HG03280 (cell line): ENCODE measurements around the gene SIM1.

Experiments used
- ATAC-seq: cut with Tn5 transposase; IDR thresholded peaks from one replicate; pipeline ENCODE4 v1.9.1; 2021; ENCODE audit warnings: mild to moderate bottlenecking, moderate library complexity; ENCODE audit not compliant: unreplicated experiment

SIM1 gene

DNA sequence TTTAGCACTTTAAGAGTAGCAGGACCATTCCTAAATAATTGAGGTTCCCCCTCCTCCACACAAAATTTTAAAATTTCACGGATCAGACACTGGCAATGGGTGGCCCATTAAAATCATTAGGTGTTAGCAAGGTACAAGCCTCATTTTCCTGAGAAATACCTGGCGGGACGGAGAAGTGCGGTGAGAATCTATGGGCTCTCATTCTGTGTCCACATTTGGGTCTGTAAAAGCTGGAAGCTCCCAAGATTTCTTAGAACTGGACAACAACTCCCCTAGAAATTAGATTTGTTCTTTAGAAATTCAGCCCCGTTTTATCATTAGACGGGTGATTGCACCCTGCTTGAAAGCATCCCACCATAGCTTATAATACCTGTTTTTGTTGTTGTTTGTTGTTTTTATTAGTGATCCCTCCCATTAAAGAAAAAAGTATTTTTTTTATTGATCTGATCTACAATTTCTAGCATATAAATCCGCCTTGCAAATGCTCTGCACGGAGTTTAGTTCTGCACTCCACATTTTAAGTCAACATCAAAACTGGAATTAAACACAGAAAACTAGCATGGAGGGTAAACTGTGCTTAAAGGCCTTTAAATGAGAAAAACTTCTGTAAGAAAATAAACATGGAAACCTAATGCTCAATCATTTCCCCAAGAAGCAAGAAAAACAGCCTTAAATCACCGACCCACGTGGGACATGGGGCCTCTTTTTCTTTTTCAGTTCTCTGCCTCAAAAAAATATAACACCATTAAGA lies 5.7 kb downstream of the SIM1 start:
- ATAC-seq: no peak

DNA sequence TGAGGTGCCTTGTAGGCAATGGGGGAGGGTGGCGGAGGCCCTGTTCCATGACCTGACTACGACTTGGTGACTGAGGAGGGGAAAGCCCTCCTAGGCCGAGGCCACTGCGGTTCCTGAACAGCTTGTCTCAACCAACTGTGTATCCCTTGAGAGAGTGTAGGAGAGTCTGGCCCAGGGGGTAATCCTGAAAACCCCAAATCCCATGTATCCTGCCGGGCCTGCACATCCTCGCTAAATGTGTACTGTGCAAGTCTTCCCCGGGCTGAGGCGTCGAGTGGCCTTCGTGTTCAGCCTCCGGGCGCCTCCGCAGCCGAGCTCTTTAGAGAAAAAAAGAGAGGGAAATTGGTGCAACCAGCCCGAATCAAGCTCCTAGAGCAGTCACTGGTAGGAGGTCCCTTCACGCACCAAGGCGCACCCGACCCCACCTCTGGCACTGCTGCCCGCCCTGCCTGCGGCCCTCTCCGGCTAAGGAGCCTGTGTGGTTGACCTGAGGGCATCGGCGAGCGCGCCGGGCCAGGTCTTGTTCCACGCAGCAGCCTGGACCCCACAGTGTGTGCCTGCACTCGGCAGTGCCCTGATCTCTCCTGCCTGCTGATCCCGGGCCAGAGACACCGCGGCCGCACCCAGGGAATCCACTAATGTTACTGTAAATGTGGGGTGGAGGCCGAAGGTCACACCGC lies 7.3 kb downstream of the SIM1 start:
- ATAC-seq: no peak

DNA sequence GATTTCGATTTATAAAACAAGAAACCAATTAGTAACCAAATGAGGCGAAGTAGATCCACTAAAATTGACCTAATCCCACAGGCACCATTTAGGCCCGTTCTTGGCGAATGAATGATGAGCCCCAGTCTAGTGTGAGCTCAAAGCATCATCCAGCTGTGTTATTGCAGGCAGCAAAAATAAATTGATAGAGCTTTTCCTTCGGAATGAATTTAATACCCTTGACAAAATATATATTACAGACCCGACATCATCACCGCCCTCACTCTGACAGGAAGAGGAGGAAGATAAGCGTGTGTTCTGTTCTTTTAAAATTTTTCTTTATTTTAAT lies 7.8 kb downstream of the SIM1 start:
- ATAC-seq: no peak

DNA sequence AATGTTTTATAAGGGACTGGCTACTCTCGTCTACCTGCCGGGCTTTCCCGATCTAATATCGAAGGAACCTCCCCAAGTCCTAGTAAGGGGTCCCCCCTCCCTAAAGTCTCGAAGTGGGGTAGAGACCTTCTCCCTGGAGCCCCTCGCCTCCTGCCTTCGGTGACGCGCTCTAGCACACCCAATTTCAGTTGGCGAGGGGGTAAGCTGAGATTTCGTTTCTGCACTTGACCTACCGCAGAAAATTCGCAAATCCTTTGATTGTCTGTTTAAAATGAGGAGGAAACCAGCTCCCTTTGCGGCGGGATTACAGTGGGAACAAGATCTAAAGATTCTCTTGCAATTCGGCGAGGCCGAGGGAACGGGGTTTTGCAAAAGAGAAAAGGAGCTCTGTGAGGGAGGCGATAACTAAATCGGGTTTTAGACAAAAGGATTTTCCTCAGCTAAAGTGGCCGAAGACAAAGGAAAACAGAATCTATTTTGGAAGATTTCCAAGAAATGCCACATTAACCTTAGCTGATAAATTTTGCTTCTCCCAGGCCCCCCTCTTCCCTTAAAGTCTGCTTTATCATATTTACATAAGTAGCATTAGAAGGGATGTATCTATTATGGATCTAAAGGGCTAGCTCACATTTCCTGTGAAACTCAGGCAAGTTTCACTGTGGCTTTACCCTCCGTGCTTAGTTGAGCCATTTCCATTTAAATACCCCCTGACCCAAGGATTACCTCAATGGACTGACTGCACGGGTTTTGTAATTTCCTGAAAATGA lies 8.4 kb downstream of the SIM1 start:
- no peak for ATAC-seq

DNA sequence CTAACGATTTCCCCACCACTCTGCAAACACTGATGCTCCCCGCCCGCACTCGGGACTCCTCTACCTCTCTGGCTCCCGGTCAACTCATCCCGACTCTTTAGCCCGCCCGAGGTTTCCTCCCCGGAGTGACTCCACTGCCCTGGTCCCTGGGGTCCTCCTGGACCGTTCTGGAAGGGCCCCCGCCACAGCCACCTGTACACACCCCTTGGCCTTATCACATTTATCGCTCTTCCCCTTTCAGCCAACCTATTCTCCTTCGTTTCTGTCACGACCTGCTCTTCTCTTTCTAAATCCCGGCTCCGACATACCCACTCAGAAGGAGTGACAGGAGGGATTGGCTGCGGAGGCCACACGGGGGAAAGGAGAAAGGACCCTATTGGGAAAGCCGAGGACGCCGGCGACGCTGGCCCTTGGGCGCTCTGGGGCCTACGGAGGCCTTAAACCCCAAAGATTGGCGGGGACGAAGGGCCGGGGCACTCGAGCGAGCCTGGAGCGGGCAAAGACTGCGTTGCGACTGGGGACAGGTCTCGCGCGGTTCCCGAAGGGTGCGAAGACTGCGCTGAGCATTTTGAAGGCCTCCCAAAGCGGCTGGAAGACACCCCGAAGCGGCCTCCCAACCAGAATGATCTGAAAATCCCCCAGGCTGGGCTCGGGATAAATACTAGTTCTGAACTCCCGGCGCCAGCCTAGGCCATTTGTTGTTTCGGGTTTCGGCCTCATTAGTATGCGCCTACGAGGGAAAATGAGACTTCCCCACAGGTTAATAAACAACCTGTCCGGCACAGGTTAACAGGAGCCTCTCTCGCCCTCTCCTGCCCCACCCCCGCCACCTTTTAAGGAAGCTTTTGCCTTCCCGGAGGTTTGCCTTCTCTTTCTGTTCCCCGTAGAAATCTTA lies 9.2 kb downstream of the SIM1 start:
- no peak for ATAC-seq

DNA sequence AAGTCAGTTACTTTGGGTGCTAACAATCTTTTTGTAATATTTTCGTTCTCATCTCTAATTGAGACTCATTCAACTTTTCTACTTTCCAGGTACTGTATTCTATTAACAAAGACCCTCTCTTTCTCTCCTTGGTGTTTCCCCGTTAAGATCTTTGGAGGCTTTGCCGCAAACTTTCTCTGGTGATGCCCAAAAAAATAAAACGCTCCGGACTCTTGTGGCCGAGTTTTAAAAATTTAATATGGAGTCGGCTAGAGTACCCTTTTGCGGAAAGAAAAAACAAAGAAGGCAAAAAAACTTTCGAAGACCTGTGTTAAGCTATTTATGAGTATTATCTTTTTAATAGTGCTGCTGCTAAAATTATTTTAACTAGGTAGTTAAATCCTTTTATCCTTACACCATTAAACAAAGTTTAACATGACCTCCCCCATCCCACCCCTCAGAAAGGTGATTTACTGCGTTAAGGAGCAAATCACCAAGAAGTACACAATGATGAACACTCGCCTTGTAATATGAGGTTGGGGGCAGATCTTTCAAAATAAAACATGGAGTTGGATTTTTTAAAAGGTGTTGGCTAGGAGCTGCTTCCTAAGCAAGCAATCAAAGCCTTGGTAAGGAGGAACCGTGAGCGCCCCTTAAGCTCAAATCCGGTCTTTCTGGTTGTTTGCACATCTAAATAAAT lies 10.0 kb downstream of the SIM1 start:
- ATAC-seq: no peak

DNA sequence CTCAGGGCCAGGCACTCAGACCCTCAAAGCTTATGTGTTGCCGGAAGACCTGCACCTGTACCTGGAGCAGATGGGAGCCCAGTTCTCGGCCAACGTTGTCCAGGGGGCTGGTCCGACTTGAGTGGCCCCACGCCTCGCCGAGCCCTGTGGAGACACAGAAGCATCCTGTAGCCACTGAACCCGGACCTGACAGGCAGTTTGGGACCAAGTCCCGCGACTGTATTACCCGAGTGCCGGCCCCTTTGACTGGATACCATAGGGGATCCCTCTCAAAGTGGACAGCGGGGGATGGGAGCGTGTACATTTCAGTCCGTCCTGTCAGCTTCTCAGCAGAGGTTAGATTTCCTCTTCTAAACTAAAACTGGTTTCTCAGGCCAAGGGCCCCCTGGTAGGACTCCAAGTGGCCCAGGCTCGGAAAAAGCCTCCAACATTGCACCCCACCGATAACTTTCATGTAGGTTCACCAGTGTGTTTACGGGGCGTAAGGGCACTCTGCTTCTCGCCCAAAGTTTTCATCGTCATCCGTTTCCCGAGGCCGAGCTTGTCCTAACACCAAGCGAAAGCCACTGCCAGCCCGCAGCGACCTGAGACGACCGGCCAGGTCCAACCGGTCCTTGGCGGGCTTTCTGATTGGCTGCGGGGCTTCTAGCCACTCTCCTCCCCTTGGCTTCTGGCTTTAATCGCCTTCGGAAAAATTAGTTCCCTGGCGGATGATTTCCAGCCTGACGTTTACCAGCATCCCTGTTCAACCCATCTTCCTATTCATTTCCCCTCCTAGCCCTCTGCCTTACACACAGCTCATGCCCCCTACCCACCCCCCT lies 10.8 kb downstream of the SIM1 start:
- no peak for ATAC-seq

DNA sequence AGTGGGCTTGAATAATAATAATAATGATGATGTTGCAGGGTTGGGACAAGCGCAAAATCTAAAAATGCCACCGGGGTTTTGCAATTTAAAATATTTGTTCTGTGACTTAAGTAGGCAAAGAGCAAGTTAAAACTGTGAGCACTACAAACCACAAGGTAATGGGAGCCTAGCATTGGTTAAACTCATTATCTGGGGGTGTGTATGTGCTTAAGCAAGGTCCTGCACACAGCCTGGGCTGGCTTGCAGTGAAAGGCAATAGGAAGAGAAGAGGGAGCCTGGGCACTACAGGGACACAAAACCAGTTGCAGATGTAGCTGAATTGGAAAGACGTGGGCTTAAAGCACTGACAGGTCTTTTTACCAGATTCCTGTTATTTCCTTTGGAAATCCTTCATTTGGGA lies 11.7 kb downstream of the SIM1 start:
- no peak for ATAC-seq

DNA sequence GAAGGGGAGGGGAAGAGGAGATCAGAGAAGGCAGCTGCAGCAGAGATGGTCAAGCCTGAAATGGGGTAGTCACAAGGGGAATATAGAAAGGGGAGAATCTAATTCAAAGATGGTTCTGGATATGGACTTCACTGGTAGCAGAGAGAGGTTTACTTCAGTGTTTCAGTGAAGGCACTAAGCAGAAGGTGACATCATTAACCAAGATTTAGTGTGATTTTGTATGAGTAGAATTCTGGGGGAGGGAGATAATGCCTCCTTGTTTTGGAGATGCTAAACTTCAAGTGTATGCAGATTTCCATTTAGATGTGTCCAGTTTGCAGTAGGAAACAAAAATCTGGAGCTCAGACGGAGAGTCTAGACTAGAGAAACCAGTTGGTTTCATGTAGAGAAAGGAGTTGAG lies 13.1 kb downstream of the SIM1 start:
- no peak for ATAC-seq

DNA sequence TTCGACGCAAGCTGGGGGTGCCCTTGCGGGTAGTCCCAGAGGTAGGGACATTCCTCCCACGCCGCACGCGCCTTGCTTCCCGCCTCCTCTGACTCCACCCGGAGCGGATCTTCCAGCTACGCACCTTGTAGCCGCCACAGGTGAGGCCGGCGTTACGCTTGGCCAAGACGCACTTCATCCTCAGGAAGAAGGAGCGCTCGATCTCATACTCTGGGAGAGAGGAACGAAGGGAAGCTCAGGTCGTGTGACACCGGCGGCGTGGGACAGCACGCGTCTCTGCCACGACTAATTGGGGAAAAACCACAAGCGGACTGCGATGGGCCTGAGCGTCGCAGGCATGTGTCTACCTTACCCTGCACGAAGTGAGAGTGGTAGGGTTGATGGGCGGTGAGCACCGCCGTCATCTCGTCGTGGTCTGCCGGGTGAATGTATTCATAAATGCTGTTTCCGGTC lies 15.5 kb downstream of the SIM1 start:
- no peak for ATAC-seq

DNA sequence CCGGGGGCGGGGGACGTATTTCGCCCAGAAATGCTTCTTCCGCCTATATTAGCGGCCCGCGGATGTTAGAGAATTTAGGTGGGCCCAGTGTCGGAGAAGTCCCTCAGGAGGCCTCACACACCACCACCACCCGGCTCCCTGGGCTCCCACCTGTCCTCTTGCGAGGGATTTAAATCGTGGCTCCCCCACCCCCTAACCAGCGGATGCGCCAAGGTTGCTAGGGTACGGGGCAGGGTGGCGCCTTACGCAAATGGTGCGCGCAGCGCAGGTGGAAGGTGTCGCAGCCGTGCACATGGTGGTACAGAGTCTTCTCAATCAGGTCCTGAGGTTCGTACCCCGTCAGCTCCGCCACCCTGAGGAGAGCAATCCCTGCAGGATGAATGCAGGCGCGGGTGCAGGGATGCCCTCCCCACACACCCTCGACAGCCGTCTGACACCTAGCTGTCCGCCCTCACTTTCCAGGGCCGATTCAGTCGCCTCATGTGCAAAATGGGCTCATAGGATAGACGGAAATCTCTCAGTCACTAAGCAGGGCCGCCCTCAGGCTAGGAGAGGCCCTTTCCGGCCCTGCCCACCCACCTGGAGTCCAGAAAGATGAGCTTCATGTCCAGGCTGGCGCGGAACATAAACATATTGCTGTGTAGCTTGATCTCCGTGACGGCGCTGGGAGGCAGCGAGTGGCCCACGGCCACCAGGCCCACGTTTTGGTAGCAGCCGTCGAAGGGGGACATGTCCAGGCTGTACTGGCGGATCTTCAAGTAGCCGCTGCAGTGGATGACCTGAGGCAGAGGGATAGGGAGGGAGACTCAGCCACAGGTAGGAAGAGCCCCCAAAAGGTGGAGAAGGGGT lies 16.6 kb downstream of the SIM1 start:
- no peak for ATAC-seq

DNA sequence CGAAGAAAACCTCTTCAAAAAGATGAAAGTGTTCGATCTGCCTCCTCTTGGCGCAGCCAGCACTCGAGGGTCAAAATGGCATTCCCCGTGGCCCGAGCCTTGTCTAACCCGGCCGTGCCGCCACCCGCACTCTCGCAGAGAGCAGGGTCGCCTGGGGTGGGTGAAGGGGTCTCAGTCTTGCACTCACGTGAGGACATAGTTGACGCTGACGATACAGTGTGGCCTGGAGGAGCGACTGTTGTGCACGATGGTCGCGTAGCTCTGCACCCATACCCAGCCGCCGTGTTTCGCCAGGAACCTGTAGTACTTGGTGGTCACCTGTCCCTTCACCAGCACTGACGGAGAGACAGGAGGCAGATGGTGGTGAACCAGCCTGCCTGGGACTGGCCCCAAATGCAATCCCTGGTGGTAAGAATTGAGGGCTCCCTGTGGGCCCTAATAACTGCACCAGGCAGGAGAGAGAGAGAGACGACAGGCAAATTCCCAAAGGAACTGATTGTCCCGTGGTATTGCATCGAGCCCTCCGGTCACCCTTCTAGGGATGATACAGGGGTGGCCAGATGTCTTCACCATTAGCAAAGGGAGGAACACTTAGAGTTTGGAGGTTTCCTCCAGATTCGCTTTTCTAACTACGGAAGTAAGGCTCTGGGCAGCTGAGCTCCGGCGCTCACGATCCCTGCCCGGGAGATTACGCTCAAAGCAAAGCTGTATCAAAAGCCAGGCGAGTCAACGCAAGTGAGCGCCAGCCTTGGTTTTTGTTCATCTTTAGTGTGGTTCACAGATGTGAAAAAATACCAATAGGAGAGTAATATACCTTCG lies 17.4 kb downstream of the SIM1 start:
- ATAC-seq: no peak

DNA sequence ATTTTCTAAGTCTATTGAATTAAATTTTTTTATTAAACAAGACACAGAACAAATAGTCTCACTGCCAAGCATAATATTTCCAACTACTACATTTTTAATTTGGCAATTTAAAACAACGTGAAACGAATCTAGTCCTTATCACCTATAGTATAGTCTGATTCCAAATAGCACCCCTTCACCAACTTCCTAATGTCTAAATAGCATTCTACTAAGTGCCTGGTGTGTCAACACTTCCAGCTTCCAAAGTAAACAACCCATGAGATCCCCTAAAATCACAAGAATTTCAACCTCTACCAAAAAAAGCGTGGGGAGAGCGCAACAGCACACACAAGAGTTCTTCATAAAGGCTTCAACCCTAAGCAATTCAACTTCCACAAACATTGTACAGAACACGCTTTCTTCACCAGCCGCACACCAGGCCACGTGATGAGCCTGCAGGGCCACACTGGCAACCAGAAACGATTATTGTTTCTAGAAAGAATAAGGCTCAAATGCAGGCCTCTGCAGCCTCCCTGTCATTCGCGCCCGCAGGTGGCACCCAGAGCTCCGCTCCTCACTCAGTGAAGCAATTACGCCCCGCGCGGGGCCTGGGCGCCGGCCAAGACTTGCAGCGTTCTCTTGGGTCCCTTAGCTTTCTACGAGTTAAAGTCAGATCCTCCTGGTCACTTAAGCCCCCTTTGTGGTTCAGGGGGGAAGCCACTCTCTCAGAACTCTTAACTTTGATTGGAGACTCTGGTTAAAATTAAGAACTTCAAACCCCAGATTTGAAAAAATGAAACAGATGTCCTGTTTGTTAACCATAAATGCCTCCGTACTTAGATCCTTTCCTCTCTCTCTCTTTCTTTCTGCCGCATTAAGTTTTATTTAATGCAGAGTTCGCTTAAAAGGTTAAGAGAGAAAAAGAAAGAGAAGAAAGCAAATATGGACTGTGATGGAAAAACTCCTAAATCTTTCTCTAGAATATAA lies 18.3 kb downstream of the SIM1 start:
- no peak for ATAC-seq

DNA sequence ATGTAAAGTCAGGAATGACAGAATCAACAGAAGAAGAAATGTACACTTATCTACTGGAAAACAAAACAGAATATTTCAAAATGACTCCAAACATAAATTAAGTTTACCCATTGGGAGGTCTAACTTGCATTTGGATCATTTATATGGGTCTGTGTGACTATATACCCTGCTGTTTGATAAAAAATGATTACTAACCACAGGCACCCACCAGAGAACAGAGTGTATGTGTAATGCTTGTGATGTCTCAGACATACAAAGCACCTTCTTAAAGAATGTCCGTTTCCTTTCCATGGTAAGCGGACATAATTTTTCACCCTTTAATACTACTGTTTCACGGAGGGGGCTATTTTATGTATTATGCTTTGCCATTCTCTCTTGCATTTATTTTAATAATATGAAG lies 19.2 kb downstream of the SIM1 start:
- ATAC-seq: no peak

DNA sequence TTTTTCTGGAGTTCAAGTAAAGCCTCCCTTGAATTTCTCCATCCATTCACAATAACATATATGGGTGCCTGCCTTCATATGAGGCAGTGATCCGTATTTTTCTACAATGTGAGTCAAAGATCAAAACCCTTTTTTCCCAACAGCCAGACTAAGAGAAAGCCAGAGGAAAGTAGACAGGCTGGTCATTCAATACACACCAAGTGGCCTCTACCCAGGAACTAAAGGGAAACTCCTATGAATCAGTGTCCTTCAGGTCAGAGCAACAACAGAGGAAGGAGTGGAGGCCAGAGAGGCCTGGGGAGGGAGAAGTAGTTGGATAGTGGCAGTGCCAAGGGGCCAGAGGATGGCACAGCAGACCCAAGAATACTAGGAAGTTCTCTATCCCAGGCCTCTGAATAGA lies 23.8 kb downstream of the SIM1 start:
- ATAC-seq: no peak

DNA sequence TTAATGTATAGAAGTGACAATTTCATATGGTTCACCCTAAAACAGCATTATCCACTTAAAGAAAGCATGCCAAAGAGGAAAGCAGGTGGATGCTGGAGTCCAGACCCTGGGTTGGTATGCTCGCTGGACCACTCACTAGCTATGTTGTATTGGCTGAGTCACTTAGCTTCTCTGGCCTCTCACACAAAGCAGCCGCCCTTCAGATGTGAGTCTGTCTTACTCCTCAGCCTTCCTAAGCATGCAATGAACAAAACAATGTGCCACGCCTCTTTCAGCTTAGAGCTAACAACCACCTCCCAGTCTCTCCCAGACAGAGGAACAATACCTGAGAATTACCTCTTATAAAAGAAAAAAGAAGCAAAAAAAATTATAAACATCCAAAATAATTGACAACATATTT lies 29.4 kb downstream of the SIM1 start:
- no peak for ATAC-seq
